Measurements from ENCODE around the gene MIPOL1.
"Not testable (repeated sequence)": the region's sequence is repeated elsewhere in the genome, so short reads cannot be mapped to it uniquely, and the experiment has no call there.

The MIPOL1 gene

DNA sequence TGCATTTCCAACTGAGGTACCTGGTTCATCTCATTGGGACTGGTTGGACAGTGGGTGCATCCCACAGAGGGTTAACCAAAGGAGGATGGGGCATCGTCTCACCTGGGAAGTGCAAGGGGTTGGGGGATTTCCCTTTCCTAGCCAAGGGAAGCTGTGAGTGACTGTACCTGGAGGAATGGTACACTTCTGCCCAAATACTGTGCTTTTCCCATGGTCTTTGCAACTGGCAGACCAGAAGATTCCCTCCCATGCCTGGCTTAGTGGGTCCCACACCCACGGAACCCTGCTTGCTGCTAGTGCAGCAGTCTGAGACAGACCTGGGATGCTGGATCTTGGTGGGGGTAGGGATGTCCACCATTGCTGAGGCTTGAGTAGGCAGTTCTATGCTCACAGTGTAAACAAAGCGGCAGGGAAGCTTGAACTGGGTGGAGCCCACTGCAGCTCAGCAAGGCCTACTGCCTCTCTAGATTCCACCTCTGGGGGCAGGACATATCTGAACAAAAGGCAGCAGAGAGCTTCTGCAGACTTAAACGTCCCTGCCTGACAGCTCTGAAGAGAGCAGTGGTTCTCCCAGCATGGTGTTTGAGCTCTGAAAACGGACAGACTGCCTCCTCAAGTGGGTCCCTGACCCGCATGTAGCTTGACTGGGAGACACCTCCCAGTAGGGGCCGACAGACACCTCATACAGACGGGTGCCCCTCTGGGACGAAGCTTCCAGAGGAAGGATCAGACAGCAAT, 9.7 kb upstream of the MIPOL1 start:
- DNase-seq (ENCODE audit: low spot score) = not testable (repeated sequence)

DNA sequence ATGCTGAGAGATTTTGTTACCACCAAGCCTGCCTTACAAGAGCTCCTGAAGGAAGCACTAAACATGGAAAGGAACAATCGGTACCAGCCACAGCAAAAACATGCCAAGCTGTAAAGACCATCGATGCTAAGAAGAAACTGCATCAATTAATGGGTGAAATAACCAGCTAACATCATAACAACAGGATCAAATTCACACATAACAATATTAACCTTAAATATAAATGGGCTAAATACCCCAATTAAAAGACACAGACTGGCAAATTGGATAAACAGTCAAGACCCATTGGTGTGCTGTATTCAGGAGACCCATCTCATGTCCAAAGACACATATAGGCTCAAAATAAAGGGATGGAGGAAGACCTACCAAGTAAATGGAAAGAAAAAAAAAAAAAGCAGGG, 8.0 kb upstream of the MIPOL1 start:
- not testable (repeated sequence) for DNase-seq (ENCODE audit: low spot score)

DNA sequence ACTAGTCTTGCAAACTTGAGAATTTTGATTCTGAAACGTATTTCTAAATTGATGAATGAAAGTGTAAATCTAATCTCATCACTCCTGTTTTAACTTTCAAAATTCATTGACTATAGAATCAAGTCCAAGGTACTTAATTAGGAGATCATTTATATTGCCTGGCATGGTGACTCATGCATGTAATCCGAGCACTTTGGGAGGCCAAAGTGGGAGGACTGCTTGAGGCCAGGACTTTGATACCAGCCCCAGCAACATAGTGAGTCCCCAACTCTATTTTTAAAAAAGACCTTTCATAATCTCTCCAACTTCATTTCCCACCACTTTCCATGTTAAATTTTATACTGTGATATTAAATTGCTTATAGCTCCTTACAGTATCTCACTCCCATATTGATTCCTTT, 3.0 kb upstream of the MIPOL1 start:
- no peak for DNase-seq (ENCODE audit: low spot score)

DNA sequence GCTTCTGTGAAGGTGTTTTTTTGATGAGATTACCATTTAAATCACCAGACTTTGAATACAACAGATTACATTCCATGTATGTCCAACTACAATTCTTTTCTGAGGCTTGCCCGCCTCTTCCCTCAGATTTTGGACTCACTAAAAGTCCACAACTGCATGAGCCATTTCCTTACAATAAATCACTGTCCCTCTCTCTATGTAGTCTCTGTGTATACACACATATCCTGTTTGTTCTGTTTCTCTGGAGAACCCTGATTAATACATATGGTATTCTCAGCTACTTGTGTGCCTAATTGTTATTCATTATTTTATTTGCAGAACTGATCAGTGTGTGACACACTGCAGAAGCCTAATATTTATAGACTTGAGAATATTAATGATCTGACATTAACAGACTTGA, 2.4 kb upstream of the MIPOL1 start:
- no peak for DNase-seq (ENCODE audit: low spot score)

DNA sequence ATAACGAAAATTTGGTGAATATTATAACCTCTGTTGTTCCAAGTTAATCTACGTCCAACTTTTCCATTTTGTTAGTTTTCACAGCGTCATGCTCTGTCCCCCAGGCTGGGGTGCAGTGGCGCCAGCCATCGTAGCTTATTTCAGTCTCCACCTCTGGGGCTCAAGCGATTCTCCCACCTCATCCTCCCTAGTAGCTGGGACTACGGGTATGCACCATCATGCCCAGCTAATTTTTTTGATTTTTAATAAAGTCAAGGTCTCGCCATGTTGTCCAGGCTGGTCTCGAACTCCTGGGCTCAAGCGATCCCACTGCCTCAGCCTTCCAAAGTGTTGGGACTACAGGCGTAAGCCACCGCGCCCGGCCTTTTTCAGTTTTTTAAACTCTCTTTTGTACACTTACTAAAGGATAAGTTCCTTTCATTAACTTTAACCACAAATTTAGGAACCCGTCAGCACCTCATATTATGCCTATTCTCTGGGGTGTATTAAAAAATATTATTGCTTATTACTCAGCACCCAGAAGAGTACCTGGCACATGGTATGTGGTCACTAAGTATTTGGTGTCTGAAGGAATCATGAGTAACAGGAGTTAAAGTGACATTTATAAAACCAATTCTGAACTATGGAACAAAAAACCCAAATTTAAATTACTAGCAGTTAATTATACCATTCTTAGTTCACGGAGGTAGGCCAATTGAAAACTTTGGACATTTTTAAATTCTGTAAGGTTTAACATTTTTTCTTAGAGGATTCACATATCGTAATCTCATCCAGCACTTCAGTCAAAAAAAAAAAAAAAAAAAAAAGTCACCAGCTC, 925 bp upstream of the MIPOL1 start:
- DNase-seq (ENCODE audit: low spot score) = no peak

DNA sequence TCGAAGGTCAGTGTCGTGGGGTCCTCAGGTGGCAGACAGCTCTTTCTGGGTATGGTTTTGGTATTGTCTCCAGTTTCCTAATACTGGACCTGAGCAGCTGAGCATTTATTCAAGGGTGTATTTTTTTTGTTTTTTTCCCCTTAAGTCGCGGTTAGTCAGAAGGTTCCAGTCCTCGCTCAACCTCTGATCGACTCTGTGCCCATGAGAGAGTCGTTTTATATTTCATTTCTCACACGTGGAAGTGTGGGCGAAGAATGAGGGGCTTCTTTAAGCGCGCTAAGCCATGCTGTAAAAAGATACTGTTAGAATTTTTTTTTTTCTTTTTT, 499 bp downstream of the MIPOL1 start:
- no peak for DNase-seq (ENCODE audit: low spot score)

DNA sequence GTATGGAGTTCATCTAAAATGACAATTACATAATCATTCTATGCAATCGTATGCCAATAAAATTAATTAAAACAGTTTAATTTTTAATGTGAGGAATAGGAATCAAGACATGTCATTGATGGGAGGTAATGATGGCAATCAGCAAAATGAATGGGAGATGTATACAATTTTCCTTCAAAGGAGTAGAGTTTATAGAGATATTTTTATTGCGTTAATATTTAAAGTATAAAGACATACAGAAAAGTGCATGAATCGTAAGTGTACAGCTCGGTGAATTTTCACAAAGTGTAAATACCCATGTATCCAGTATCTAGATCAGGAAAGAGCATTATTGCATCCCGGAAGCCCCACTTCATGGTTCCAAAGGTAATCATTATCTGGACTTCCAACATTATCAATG, 1.2 kb downstream of the MIPOL1 start:
- DNase-seq (ENCODE audit: low spot score) = no peak

DNA sequence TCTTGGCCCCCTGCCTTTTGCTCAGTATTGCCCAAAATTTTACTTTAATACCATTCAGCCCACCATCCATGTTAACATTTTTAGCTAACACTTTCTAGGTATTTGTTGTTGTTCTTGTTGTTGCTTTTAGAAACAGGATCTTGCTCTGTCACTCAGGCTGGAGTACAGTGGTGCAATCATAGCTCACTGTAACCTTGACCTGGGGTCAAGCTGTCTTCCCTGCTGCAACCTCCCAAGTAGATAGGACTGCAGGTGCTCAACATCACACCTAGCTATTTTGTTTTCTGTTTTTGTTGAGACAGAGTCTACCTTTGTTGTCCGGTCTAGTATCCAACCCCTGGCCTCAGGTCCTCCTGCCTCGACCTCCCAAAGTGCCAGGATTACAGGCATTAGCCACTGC, 4.0 kb downstream of the MIPOL1 start:
- no peak for DNase-seq (ENCODE audit: low spot score)

DNA sequence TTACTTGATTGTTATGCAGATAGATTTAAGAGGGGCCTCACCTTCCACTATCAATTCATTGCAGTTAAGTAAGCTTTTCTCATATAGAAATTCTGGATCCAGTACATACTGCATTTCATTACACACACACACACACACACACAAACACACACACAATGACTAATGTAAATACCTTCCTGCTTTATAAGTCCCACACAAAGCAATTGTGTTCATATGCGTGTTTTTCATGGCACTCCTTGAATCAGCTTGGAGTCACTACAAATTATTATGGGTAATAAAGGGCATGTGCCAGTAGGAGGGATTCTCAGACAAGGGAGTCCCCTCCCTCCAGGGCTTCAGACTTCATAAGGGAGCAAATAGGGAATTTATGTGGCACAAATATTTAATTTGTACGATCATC, 4.5 kb downstream of the MIPOL1 start:
- DNase-seq (ENCODE audit: low spot score) = no peak

DNA sequence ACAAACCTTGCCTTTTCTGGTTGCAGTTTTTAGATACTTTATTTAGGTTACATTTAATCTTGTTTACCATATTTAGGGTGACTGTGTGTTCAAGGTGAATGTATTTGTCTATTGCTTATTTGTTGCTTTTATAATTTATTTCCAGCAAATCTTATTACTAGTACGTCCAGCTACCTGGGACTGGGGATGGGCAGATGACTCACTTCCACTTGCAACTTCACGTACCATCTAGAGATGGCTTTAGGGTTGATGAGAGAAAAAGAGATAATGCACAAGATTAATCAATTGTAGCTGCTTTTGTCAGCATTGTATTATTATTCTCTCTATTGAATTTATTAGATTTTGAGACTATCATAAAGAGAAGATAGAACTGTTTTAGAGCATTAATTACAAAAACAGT, 5.1 kb downstream of the MIPOL1 start:
- DNase-seq (ENCODE audit: low spot score) = no peak

DNA sequence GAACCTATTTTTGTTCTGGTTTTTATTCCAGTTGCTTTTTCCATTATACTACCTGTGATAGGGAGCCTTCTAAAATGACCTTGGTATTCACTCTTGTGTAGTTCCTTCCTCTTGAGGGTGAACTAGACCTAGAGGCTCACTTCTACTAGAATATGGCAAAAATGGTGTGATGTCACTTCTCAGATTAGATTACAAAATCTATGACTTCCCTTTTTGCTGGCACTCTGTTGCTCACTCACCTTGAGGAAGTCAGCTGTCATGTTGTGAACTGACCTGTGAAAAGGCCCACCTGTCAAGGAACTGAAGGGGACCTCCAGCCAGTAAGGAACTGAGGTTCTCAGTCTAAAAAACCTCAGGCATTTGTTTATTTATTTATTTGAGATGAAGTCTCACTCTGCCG, 5.7 kb downstream of the MIPOL1 start:
- no peak for DNase-seq (ENCODE audit: low spot score)

DNA sequence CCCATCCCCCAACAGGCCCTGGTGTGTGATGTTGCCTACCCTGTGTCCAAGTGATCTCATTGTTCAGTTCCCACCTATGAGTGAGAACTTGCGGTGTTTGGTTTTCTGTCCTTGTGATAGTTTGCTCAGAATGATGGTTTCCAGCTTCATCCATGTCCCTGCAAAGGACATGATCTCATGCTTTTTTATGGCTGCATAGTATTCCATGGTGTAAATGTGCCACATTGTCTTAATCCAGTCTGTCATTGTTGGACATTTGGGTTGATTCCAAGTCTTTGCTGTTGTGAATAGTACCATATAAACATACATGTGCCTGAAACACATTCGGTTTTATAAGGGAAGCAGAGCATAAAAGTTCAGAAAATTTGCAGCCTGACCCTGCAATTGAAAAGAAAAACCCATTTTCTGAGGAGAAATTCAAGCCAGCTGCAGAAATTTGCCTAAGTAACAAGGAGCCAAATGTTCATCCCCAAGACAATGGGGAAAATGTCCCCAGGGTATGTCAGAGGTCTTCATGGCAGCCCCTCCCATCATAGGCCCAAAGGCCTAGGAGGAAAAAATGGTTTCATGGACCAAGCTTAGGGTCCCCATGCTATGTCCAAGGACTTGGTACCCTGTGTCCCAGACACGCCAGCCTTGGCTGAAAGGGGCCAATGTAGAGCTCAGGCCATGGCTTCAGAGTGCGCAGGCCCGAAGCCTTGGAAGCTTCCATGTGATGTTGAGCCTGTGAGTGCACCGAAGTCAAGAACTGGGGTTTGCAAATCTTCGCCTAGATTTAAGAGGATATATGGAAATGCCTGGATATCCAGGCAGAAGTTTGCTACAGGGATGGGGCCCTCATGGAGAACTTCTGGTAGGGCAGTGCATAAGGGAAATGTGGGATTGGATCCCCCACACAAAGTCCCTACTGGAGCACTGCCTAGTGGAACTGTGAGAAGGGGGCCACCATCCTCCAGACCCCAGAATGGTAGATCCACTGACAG, 8.2 kb downstream of the MIPOL1 start:
- DNase-seq (ENCODE audit: low spot score) = not testable (repeated sequence)

DNA sequence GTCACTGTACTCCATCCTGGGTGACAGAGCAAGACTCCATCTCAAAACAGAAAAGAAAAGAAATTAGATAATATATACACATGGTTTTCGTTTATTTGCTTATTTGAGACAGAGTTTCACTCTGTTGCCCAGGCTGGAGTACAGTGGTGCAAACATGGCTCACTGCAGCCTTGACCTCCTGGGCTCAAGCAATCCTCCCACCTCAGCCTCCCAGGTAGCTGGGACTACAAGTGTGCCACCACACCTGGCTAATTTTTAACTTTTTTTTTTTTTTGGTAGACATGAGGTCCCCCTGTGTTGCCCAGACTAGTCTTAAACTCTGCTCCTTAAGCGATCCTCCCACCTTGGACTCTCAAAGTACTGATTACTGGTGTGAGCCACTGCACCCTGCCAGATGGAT, 11.9 kb downstream of the MIPOL1 start:
- DNase-seq (ENCODE audit: low spot score) = not testable (repeated sequence)

DNA sequence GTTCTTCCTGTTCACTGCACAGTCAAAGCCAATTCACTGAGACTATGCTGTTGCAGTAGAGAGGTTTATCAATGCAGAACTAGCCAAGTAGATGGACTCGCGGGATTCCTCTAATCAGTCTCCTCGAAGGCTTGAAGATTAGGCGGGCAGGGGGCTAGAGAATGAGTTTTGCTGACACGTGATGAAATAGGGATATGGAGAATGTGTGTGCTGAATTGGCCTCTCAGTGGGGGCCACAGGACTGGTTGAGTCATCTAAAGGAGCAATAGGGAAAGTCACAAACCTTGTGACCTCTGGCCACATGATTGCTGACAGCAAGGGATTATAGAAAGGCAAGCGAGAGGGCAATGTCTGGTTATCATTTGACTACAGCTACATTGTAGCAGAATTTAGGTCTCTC, 12.7 kb downstream of the MIPOL1 start:
- DNase-seq (ENCODE audit: low spot score) = no peak

DNA sequence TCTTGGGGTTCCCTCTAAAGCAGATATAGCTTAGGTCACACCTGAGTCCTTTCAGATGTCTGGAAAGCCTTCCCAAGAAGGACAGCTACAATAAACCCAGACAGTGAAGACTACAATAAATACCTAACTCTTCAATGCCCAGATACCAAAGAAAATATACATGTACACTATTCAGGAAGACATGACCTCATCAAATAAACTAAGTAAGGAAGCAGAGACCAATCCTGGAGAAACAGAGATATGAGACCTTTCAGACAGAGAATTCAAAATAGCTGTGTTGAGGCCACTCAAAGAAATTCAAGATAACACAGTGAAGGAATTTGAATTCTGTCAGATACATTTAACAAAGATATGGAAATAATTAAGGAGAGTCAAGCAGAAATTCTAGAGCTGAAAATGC, 15.3 kb downstream of the MIPOL1 start:
- no peak for DNase-seq (ENCODE audit: low spot score)

DNA sequence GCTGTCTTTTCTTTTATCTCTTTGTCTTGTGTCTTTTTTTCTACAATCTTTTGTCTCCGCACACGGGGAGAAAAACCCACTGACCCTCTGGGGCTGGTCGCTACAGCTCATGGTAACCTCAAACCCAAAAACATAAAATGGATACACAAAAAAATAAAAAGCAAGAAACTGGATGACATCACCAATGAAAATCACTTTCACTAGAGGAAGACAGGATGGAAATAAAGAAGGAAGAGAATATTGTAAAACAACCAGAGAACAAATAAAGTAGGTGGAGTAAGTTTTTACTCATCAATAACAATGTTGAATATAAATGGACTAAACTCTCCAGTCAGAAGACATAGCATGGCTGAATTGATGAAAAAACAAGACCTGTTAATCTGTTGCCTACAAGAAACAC, 17.6 kb downstream of the MIPOL1 start:
- no peak for DNase-seq (ENCODE audit: low spot score)

DNA sequence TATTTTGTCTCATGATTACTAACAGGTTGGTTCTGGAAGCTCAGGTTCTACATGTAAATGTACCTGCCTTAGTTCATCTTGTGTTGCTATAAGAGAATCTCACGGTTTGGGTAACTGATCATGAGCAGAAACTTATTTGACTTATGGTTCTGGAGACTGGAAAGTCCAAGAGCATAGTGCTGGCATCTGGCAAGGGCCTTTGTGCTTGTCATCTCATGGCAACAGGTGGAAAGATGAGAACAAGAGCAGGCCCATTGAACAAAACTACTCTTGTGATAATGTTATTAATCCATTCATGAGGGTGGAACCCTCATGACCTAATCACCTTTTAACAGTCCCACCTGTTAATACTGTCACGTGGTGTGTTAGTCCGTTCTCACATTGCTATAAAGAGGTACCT, 23.3 kb downstream of the MIPOL1 start:
- no peak for DNase-seq (ENCODE audit: low spot score)

DNA sequence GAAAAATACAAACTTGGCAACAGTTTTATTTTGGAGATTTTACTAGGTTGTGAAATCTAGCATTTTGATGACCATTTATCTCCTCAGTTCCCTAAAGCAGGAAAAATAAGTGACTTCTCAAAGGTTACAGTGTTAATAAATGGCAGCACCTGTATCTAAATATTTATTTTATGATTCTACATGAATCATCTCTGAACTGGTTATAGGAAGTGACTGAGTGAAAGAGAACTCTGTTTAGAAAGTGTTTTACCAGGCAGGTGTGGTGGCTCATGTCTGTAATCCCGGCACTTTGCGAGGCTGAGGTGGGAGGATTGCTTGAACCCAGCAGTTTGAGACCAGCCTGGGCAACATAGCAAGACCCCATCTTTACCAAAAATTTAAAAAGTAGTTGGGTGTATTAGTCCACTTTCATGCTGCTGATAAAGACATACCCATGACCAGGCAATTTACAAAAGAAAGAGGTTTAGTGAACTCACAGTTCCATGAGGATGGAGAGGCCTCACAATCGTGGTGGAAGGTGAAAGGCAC, 26.3 kb downstream of the MIPOL1 start:
- no peak for DNase-seq (ENCODE audit: low spot score)

DNA sequence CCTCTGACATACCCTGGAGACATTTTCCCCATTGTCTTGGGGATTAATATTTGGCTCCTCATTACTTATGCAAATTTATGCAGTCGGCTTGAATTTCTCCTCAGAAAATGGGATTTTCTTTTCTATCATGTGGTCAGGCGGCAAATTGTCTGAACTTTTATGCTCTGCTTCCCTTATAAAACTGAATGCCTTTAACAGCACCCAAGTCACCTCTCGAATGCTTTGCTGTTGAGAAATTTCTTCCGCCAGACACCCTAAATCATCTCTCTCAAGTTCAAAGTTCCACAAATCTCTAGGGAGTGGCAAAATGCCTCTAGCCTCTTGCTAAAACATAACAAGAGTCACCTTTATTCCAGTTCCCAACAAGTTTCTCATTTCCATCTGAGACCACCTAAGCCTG, 27.9 kb downstream of the MIPOL1 start:
- DNase-seq (ENCODE audit: low spot score) = not testable (repeated sequence)

DNA sequence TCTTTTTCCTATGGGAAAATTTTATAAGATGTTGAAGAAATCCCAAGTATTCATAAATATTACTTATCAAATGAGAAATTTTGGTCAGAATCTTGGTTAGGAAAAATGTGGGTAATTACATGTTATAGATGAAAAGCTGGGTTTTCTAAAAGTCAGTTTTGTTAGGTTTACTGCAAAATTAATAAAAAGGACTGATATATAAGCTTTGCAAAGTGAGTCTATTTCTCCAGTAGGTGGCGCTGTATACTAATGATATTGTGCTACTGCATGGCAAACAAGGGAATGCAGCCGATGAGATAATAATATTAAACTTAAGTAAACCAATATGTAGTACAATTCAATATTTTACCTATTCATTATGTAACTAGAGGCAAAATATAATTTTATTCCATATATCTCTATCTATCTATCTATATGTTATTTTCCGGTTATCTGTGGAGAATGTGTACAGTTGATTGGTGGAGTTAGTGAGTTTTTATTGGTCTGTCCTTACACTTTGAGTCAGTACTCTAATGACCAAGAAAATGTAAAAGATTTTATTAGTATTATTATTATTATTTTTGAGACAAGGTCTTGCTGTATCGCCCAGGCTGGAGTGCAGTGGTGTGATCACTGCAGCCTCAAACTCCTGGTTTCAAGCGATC, 32.9 kb downstream of the MIPOL1 start:
- DNase-seq (ENCODE audit: low spot score) = peak; percentile 47

DNA sequence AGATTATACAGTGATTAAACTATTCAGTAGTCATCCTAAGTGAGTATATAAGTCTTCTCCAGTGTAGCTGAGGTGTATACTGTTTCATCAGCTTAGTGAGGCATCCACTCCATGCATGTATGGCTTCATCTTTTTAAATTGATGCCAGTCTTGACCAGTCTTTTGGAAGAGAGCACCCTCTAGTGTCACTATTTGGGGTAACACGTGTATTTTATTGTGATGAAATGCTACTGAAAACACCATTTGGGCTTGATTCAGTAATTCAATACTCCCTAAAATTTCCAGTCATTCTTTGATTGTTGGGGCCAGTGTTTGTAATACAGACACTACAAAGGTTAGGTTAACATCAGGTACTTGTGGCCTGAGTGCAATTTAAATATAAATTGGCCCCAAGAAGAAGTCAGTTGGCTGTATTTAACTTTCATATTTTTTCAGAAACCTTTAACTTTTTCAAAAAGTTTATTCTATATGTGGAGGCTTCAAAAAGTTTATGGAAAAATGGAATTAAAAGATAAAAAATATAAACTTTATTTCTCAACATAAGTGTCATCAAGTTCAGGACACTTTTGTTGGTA, 35.3 kb downstream of the MIPOL1 start:
- DNase-seq (ENCODE audit: low spot score) = peak; percentile 14
